Gastroesophageal sphincter (tissue), 3 donors: ENCODE results near the gene MICALL2.

ENCODE experiments used
- EP300 ChIP-seq: sonication (generic); formaldehyde crosslinking; IDR thresholded peaks from one replicate; pipeline ENCODE4 v1.6.1; 2017; ENCODE audit warnings: antibody characterized with exemption, mild to moderate bottlenecking
- POLR2A ChIP-seq, 2 donors: fragments of 450-650 bp; IDR thresholded peaks; one replicate each; pipeline ENCODE4 v1.6.1; 2017; ENCODE audit warnings: antibody characterized with exemption in 2 of 2, mild to moderate bottlenecking in 2 of 2, moderate library complexity in 1 of 2
- POLR2AphosphoS5 ChIP-seq: sonication (generic); formaldehyde crosslinking; IDR thresholded peaks from one replicate; pipeline ENCODE4 v1.6.1; 2017; ENCODE audit warnings: antibody characterized with exemption
- TF ChIP-seq, protein P1 (sequence below), 4 experiments: fragments of 200-600 bp in 2 of 4; fragments of 450-650 bp in 2 of 4; sonication (generic) in 1 of 4; IDR thresholded peaks; one replicate each; pipeline ENCODE4 v1.5.1; 2017 to 2019; ENCODE audit warnings: antibody characterized with exemption in 4 of 4, mild to moderate bottlenecking in 2 of 4, moderate library complexity in 2 of 4

GRCh38 chr7:1442355-1443124 is 16.7 kb downstream of the MICALL2 start:
- TF ChIP-seq, protein P1, sequence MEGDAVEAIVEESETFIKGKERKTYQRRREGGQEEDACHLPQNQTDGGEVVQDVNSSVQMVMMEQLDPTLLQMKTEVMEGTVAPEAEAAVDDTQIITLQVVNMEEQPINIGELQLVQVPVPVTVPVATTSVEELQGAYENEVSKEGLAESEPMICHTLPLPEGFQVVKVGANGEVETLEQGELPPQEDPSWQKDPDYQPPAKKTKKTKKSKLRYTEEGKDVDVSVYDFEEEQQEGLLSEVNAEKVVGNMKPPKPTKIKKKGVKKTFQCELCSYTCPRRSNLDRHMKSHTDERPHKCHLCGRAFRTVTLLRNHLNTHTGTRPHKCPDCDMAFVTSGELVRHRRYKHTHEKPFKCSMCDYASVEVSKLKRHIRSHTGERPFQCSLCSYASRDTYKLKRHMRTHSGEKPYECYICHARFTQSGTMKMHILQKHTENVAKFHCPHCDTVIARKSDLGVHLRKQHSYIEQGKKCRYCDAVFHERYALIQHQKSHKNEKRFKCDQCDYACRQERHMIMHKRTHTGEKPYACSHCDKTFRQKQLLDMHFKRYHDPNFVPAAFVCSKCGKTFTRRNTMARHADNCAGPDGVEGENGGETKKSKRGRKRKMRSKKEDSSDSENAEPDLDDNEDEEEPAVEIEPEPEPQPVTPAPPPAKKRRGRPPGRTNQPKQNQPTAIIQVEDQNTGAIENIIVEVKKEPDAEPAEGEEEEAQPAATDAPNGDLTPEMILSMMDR (IDR thresholded peaks at IDR 0.05), result no peak
- TF ChIP-seq POLR2A (IDR thresholded peaks at IDR 0.05), result no peak
- TF ChIP-seq POLR2AphosphoS5, result no peak
- no peak for TF ChIP-seq EP300
